T-helper 1 cell (primary cell): Measurements from ENCODE around the gene C8A.

Experiments
- DNase-seq, 5 donors: peaks; one replicate each; pipeline ENCODE4 v3.0.0-alpha.2; 2012 to 2020

The C8A gene

DNA sequence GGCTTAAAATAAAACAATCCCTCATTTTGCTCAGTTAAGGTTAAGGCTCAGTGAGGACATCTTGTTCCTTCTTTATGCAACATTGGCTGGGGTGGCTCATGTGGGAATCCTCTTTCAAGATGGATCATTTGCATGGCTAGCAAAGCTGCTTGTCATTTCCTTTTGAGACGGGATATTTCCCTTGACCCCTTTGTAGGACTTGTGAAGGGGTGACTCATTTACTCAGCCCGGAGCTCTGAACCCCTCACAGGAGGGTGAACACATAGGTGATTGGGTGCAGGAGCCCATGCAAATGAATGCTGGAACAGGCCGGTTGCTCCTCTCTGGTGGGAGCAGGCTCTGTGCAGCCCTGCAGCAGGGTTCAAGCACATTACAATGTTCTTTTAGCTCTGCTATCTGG is 15.8 kb upstream of the C8A start:
- DNase-seq, result no peak

DNA sequence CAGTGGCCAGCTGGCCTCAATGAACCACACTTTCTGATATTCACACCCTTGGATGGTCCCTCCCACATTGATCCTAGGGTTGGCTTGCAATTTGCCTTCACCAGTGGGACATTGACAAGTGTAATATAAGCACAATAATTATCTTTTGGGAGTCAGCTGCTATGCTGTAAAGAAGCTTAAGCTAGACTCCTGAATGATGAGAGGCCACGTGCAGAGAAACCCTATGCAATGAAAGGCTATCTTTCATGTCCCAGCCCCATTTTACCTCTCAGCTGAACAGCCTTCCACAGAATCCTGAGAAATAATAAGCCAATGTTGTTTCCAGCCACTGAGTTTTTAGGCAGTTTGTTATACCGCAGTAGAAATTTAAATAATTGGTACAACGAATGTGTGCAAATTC is 11.1 kb upstream of the C8A start:
- DNase-seq, result no peak

- DNase-seq, result no peak
Observed at GRCh38 chr1:56844545-56845136, 10.0 kb upstream of the C8A start.

- DNase-seq, result no peak
Observed at GRCh38 chr1:56845343-56845742, 9.3 kb upstream of the C8A start.

DNA sequence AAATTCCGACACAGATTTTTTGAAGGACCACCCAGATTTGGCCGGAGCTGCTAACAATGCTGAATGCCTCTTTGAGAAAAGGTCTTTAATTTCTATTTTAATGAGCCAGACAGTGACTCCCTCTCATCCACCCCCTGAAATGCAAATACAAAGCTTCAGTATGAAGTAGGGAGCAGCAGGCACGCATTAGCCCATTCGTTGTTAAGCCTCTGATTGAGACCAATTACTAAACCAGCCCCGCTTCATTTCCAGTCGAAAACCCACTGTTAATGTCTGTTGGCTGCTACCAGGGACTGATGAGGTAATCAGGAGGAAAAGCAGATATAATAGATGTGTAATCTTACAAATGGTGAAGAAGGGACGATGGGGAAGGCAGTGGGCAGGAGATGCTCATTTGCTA is 4.8 kb upstream of the C8A start:
- DNase-seq, result no peak

DNA sequence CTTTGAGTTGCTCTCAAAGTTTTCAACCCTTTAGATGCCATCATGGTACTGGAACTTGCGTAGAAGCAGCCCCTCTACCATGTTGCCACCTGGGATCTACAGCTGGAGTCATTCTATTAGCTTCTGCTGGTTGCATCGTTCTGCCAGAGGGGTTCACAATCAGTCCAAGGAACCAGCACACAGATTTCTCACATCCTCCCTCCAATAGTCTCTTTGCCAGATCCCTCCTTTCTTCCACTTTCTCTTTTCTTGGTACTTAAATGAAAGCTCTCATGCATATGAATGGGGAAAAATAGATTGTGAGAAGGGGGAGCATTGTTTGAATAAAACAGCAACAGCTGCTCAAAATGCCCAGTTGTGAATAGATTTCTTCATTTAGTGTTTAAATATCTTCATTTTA is 4.2 kb upstream of the C8A start:
- no peak for DNase-seq

DNA sequence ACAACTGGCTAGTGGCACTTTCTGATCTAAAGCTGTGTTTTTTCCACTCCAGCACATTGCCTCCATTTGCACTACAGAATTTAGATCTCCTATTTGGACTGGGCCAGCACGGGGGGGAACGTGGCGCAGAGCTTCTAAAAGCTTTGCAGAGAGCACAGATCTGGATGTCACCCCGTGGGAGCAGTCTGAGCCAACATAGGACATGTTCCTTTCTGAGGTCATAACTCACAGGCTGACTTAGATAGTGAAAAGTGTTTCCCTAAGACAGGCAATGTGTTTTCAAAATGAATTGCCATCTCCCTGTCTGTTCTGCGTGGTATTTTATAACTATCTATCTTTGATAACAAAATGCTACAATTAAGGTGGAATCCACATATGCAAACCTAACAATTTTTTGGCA is 3.7 kb upstream of the C8A start:
- no peak for DNase-seq

- no peak for DNase-seq
Observed at GRCh38 chr1:56852476-56852875, 2.1 kb upstream of the C8A start.

GRCh38 chr1:56855190-56855589 is 593 bp downstream of the C8A start:
- DNase-seq, result no peak

DNA sequence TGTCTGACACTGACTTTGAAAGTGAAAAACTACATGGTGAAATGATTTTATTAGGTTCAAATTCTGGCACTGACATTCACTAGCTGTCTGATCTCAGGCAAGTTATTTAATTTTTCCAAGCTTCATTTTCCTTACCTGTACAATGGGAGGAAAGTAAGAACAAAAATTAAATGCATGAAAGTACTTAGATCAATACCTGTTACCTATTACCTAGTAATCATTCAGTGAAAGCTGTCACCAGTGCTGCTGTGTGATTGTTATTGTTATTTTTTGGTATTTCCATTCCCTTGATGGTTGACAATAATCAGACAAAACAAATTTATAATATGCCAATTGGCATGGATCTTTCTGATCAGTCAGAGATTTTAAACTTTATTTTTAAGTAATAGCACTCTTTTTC is 1.6 kb downstream of the C8A start:
- no peak for DNase-seq

DNA sequence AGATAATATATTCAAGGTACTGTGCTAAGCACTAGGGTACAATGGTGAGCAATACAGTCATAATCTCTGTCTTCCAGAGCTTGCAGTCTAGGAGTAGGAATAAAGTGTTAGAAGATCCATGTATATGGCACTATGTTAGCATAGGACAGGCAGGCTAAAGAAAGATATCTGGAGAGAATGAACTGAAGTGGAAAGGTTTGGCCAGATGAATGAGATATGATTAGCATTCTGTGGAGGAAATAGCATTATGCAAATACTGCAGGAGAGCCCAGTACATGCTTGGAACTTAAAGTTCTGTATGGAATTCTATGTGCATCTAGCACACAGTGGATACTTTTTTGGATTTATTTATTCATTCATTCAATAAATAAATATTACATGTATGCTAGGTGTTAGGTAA is 4.7 kb downstream of the C8A start:
- no peak for DNase-seq

DNA sequence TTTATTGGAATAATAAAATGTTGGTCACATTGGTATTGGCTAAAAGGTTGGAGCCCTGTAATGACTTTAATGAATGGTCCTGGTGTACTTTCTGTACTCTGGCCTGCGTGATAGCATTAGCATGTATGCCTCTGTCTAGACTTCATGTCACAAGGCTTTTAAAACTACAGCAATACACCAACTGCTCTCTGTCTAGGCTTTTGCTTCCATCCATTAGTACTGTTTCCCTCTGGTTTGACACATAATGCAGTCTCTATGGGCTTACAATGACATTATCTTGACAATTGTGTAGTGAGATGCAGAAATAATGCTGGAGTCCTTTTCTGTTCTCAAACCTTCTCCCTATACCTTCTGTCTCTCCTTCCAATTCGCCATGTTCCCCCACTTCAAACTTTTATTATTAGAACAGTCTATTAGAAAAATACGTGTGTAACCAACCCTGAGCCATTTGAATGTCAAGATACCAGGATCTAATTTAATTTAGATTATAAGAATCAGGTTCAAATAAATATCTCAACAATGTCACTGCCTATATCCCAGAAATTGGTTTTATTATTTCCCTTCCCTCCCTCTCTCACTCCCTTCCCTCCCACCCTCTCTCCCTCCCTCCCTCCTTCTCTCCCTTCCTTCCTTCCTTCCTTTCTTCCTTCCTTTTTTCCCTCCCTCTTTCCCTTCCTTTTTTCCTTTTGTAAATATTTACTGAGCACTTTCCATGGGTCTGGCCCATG is 8.8 kb downstream of the C8A start:
- no peak for DNase-seq

DNA sequence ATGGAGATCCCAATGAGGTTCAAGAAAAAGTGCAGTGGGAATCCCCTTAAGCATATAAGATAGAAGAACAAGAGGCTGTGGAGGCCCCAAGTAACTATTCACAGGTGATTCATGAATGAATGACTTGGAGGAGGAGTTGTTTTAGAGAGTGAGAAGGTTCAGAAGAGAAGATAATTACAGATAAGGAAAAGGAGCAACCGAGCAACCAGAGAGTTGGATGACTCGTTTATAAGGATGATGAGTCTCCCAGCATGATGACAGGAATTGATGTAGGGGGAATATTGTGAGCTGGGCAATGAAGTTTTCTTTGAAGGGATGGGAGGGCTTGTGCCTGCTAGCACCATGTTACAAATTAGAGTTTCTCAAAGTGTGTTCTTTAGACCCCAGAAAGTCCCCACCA is 9.8 kb downstream of the C8A start:
- no peak for DNase-seq

DNA sequence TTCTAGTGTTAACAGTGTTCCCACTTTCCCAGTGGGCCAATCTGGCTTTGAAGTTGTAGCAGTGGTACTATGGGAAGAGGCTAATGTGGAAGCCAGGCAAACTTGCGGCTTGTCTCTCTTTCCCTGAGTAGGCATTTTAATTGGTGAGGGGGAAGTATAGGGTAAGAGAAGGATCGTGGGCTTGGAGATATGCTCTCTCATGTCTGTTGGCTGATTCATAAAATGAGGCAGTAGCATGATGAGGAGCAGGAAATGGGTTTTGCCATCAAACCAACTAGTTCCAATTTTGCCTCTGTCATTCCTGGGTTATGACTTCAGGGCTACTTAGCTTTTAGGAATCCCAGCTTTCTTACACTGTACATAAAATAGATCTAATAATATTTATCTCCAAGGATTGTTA is 12.1 kb downstream of the C8A start:
- no peak for DNase-seq

DNA sequence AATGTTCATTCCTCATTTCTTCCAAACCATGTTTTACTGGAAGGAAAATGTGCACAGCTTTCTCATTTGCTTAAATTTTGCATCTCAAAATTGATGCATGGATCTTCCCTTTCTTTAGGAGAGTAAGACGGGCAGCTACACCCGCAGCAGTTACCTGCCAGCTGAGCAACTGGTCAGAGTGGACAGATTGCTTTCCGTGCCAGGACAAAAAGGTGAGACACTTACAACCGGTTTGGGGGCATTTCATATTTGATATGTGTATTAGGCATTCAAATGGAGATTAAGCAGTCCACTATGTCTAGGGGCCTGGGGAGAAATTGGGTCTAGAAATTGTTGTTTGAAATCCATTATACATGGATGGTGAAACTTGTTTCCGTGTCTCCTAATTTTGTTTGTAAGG is 12.9 kb downstream of the C8A start:
- DNase-seq, result no peak

DNA sequence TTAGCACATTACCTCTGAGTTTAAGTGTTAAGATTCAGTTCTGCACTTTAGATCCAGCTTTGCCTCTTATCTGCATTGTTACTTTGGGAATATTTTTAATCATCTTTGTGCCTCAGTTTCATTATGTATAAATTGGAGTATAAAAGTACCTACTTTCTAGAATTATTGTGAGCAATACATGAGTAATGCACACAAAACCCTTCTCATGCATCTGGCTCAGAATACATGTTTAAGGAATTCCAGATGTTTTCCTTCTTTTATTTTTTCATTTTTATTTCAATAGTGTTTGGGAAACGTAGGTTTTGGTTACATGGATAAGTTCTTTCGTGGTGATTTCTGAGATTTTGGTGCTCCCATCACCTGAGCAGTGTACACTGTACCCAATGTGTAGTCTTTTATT is 14.2 kb downstream of the C8A start:
- no peak for DNase-seq

DNA sequence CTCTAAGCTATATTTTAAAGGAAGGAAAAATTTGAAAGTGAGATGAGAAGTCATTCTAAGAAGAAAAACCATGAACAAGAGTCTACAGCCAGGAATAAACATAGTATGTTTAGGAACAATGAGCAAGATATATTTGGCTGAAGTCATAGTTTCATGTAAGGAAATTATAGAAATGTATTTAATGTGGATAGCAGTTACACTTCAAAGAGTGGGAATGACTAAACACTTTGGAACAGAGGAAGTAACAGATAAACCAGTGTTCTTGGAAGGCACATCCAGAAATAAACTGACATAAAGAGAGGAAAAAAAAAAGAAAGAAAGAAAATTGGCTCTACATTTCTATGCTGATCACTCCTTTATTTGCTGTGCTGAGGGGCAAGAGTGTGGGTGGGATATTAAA is 18.0 kb downstream of the C8A start:
- no peak for DNase-seq

- DNase-seq, result no peak
Observed at GRCh38 chr1:56873213-56873612, 18.6 kb downstream of the C8A start.

DNA sequence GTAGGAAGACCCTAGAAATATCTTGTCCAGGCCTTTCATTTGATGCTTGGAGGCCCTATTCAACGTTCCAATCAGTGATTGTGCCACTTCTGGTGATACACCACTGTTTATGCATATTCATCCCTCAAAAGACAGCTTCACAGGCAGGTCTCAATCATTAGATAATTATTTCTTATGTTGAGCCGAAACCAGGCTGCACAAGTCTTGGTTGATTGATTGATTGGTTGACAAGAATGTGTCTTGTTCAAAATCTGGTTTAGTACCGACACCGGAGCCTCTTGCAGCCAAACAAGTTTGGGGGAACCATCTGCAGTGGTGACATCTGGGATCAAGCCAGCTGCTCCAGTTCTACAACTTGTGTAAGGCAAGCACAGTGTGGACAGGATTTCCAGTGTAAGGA is 20.1 kb downstream of the C8A start:
- DNase-seq, result no peak

DNA sequence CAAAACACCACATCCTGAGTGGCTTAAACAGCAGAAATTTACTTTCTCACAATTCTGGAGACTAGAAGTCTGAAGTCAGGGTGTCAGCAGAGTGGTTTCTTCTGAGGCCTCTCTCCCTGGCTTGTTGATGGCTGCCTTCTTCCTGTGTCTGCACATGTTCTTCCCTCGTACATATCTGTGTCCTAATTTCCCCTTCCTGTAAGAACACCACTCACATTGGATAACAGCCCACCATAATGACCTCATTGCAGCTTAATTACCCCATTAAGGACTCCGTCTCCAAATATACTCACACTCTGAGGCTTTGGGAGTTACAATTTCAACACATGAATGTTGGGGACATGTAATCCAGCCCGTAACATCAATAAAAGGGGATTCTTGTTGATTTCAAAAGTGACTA is 23.4 kb downstream of the C8A start:
- no peak for DNase-seq

DNA sequence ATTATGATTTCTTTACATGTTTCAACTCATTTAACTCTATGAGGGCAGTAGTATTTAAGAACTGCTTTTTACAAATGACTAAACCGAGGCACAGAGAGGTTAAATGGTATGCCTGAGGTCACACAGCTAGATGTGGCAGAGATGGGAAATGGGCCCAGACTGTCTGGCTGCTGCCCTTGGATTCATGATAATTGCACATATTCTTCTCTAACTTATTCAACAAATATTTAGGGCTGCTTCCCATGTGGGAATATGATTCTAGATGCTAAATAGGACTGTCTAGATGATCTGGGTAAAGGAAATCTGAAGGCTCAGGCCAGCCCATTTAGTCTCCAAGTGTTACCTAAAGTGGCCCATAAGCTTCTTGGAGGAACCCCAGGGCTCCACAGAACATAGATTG is 26.2 kb downstream of the C8A start:
- no peak for DNase-seq

DNA sequence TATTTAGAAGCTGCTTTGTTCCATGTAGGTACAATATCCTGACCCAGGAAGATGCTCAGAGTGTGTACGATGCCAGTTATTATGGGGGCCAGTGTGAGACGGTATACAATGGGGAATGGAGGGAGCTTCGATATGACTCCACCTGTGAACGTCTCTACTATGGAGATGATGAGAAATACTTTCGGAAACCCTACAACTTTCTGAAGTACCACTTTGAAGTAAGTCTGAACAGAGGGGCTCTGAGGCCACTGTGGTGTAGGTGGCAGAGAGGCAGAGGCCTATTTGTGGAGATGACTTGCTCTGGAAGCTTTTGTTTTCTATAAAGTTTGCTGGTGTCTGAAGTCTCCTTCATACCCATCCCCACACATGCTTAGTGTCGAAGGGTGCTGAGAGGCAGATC is 26.8 kb downstream of the C8A start:
- no peak for DNase-seq

DNA sequence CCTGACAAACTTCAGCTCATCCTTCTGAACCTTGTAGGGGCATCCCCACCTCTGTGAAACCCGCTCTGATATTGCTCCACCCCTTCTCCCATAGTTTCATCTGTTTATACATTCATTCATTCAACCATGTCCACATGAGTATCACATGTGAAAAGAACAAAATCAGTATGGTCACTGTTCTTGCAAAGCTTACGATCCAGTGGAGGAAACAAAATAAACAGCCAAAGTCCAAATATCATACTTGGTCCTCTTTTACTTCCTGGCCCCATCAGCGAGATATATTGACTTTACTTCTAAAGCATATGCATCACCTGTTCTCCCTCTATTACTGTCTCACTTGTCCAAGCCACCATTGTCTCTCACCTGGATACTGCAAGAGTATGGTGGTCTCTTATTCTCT is 35.6 kb downstream of the C8A start:
- no peak for DNase-seq

GRCh38 chr1:56894014-56894413 is 39.4 kb downstream of the C8A start:
- no peak for DNase-seq
